ENCODE results near the gene MVB12B.

- TF ChIP-seq CTCF (IDR thresholded peaks at IDR 0.05) (no peak), POLR2AphosphoS5 (IDR thresholded peaks at IDR 0.05) (no peak), POLR2A (IDR thresholded peaks at IDR 0.05) (no peak)
These were observed 21.7 kb upstream of the MVB12B start for GRCh38 chr9:126304971-126305320.
